Measurements from ENCODE around the gene JCHAIN. TPM values are rescaled to one million over a fixed set of nuclear protein-coding genes. Genes with fewer than 3 reads are reported as not detected.

The JCHAIN gene
- total and polyA plus RNA-seq, 9 of the 15 experiments (the other 6 are each of a cell fraction or from before 2014, with no cell fraction given): 0.04 to 0.68 (median 0.26) TPM; not detected in 5

DNA sequence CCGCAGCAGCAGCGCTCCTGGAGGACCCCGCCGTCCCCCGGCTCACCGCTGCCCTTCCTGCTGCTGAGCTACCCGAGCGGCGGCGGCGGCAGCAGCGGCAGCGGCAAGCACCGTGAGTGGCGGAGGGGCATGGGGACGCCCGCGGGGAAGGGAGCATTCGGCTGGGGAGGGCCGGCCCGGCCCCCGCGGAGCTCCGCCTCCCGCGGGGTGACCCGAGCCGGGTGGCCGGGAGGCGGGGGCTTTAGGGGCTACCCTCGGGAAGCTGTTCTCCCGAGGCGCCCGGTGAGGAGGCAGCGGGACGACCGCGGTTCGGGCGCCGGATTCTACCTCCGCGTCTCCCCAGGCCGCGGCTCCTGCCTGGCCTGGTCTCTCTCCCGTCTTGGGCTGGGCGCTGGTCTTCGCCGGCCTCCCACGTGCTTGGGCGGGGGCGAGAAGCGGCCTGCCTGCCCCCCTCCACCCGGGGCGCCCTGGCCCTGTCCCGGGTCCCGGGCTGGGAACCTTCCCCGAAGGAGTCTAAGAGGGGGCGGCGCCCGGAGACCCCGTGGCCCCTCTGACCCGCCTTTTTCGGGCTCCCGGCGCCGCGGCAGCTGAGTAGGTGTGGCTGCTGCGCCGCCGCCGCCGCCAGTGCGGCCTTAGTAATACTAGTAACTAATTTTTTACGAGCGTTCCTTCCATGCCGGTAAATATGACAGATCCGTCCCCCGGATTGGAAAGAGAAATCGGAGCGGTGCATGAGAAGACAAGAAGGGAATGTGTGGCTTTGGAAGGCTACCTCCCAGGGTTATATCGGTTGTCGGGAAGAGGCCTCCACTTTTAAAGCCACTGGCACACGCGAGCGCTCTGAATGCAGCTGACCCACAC, 39.1 kb upstream of the JCHAIN start (continued):
- TF ChIP-seq NCOA2 (IDR thresholded peaks at IDR 0.05; ENCODE audit: partially characterized antibody in 2 of 2) (no peak), HNRNPLL (IDR thresholded peaks at IDR 0.05; ENCODE audit: low read depth, low read length, poor library complexity, severe bottlenecking) (peak; percentile 67), ZKSCAN3 (CRISPR knock-in tag; IDR thresholded peaks at IDR 0.05) (no peak), ZFX (CRISPR knock-in tag; IDR thresholded peaks at IDR 0.05) (peak; percentile 96), MLX (CRISPR knock-in tag; conservative IDR thresholded peaks at IDR 0.05) (no peak), ZNF695 (CRISPR knock-in tag; IDR thresholded peaks at IDR 0.05) (no peak), TBP (optimal IDR thresholded peaks at IDR 0.05; ENCODE audit: low read depth, low read length) (no peak), HNRNPL (IDR thresholded peaks at IDR 0.05; ENCODE audit: low read depth, low read length) (0 out of 2 replicates have a peak, but pooled peaks have one; percentile 37), FOXP4 (CRISPR knock-in tag; IDR thresholded peaks at IDR 0.05; ENCODE audit: borderline replicate concordance) (no peak), U2AF1 (optimal IDR thresholded peaks at IDR 0.05; ENCODE audit: low read depth, low read length) (no peak), NR2C1 (IDR thresholded peaks at IDR 0.05) (no peak), NR2C1 (tag; IDR thresholded peaks at IDR 0.05) (peak; percentile 37; the same call in 1 of the 2 replicates), XRCC3 (IDR thresholded peaks at IDR 0.05) (no peak), FOXJ2 (tag; IDR thresholded peaks at IDR 0.05) (no peak), ZNF431 (CRISPR knock-in tag; IDR thresholded peaks at IDR 0.05) (no peak), ZNF253 (CRISPR knock-in tag; conservative IDR thresholded peaks at IDR 0.05) (no peak), SAFB (IDR thresholded peaks at IDR 0.05; ENCODE audit: borderline replicate concordance, low read depth, low read length) (no peak), SIN3B (IDR thresholded peaks at IDR 0.05; ENCODE audit: low read depth) (no peak)
- TF ChIP-seq, protein P1, sequence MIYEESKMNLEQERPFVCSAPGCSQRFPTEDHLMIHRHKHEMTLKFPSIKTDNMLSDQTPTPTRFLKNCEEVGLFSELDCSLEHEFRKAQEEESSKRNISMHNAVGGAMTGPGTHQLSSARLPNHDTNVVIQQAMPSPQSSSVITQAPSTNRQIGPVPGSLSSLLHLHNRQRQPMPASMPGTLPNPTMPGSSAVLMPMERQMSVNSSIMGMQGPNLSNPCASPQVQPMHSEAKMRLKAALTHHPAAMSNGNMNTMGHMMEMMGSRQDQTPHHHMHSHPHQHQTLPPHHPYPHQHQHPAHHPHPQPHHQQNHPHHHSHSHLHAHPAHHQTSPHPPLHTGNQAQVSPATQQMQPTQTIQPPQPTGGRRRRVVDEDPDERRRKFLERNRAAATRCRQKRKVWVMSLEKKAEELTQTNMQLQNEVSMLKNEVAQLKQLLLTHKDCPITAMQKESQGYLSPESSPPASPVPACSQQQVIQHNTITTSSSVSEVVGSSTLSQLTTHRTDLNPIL (CRISPR knock-in tag; IDR thresholded peaks at IDR 0.05): no peak
- TF ChIP-seq, protein P2, sequence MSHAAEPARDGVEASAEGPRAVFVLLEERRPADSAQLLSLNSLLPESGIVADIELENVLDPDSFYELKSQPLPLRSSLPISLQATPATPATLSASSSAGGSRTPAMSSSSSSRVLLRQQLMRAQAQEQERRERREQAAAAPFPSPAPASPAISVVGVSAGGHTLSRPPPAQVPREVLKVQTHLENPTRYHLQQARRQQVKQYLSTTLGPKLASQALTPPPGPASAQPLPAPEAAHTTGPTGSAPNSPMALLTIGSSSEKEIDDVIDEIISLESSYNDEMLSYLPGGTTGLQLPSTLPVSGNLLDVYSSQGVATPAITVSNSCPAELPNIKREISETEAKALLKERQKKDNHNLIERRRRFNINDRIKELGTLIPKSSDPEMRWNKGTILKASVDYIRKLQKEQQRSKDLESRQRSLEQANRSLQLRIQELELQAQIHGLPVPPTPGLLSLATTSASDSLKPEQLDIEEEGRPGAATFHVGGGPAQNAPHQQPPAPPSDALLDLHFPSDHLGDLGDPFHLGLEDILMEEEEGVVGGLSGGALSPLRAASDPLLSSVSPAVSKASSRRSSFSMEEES (CRISPR knock-in tag; IDR thresholded peaks at IDR 0.05): no peak
- TF ChIP-seq, protein P3, sequence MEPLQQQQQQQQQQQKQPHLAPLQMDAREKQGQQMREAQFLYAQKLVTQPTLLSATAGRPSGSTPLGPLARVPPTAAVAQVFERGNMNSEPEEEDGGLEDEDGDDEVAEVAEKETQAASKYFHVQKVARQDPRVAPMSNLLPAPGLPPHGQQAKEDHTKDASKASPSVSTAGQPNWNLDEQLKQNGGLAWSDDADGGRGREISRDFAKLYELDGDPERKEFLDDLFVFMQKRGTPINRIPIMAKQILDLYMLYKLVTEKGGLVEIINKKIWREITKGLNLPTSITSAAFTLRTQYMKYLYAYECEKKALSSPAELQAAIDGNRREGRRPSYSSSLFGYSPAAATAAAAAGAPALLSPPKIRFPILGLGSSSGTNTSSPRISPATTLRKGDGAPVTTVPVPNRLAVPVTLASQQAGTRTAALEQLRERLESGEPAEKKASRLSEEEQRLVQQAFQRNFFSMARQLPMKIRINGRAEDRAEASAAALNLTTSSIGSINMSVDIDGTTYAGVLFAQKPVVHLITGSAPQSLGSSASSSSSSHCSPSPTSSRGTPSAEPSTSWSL (CRISPR knock-in tag; IDR thresholded peaks at IDR 0.05; ENCODE audit: borderline replicate concordance): no peak
